Measurements from ENCODE around the gene HIPK2.

The HIPK2 gene

DNA sequence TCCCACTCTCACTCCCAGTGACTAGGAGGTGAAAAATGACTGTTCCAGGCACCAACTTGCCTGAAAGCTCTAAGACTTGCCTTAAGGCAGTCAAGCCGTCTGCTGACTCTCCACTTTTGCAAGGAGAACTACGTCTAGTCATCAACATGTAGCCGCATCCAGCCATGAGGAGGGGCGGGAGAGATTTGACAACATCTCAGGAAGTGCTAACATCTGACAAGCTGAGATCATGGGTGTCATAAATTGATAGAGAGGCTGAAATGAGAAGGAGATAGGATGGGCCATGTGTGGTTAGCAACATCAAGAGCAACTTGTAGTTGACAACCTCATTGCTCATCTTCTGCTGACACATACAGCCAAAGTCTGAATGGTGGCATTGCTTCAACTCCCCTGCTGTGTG lies 42.3 kb upstream of the HIPK2 start:
- Histone ChIP-seq H3K4me3 (ENCODE audit: low read depth, low read length, poor library complexity, severe bottlenecking) (no peak overlapping the region), H3K9me3 (ENCODE audit: low read length) (no peaks in the 10 kb centered on the region), H4K20me1 (ENCODE audit: insufficient read depth, low read length) (no peaks in the 10 kb centered on the region), H3K9ac (ENCODE audit: low read length) (no peak overlapping the region), H3K79me2 (ENCODE audit: insufficient read depth, low read length) (no peaks in the 10 kb centered on the region), H3K36me3 (ENCODE audit: insufficient read depth, low read length) (no peaks in the 10 kb centered on the region), H3K27ac (ENCODE audit: low read depth, low read length, poor library complexity, severe bottlenecking) (no peak overlapping the region), H3K4me2 (ENCODE audit: low read length) (no peak overlapping the region), H3K9me2 (ENCODE audit: low read depth, low read length) (no peaks in the 10 kb centered on the region), H3K4me1 (ENCODE audit: insufficient read depth, low read length, severe bottlenecking) (no peaks in the 10 kb centered on the region), H2AFZ (ENCODE audit: low read length) (no peak overlapping the region), H3F3A (ENCODE audit: insufficient read depth, low read length) (no peaks in the 10 kb centered on the region), H3K27me3 (ENCODE audit: insufficient read depth, low read length) (peaks cover 5% of the 10 kb centered on the region)
- no peak for TF ChIP-seq EZH2 (IDR thresholded peaks at IDR 0.05; ENCODE audit: borderline replicate concordance, low read length)
- TF ChIP-seq, protein P1, sequence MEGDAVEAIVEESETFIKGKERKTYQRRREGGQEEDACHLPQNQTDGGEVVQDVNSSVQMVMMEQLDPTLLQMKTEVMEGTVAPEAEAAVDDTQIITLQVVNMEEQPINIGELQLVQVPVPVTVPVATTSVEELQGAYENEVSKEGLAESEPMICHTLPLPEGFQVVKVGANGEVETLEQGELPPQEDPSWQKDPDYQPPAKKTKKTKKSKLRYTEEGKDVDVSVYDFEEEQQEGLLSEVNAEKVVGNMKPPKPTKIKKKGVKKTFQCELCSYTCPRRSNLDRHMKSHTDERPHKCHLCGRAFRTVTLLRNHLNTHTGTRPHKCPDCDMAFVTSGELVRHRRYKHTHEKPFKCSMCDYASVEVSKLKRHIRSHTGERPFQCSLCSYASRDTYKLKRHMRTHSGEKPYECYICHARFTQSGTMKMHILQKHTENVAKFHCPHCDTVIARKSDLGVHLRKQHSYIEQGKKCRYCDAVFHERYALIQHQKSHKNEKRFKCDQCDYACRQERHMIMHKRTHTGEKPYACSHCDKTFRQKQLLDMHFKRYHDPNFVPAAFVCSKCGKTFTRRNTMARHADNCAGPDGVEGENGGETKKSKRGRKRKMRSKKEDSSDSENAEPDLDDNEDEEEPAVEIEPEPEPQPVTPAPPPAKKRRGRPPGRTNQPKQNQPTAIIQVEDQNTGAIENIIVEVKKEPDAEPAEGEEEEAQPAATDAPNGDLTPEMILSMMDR (IDR thresholded peaks at IDR 0.05; ENCODE audit: low read length), result no peak

DNA sequence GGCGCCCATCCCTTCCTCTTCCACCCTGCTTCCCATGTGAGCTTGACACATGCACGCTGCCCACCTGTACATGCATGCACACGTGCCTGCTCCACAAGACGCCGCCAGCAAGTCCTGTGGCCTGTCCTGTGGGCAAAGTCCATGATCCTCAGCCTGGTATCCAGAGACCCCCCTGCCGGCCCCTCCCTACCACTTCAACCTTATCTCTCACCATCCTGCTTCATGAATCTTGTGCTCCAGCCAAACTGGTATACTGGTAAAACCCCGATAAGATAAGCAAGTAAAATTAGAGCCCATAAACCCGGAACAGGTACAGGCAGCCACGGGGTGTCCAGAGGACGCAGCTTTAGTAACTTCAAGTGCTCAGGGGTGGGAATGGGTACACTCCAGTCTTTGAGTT lies 39.5 kb upstream of the HIPK2 start:
- H3K79me2 ChIP-seq (ENCODE audit: insufficient read depth, low read length), result no peaks in the 10 kb centered on the region
- TF ChIP-seq, protein P1 (IDR thresholded peaks at IDR 0.05; ENCODE audit: low read length), result no peak
- no peak for TF ChIP-seq EZH2 (IDR thresholded peaks at IDR 0.05; ENCODE audit: borderline replicate concordance, low read length)
- H3F3A ChIP-seq (ENCODE audit: insufficient read depth, low read length), result no peaks in the 10 kb centered on the region
- no peaks in the 10 kb centered on the region for H3K36me3 ChIP-seq (ENCODE audit: insufficient read depth, low read length)
- no peaks in the 10 kb centered on the region for H3K4me1 ChIP-seq (ENCODE audit: insufficient read depth, low read length, severe bottlenecking)
- H3K9ac ChIP-seq (ENCODE audit: low read length), result no peak overlapping the region
- H4K20me1 ChIP-seq (ENCODE audit: insufficient read depth, low read length), result no peaks in the 10 kb centered on the region
- no peak overlapping the region for H3K4me3 ChIP-seq (ENCODE audit: low read depth, low read length, poor library complexity, severe bottlenecking)
- peaks cover 5% of the 10 kb centered on the region for H3K27me3 ChIP-seq (ENCODE audit: insufficient read depth, low read length)
- H3K9me3 ChIP-seq (ENCODE audit: low read length), result no peaks in the 10 kb centered on the region
- no peak overlapping the region for H3K27ac ChIP-seq (ENCODE audit: low read depth, low read length, poor library complexity, severe bottlenecking)
- no peak overlapping the region for H2AFZ ChIP-seq (ENCODE audit: low read length)
- H3K9me2 ChIP-seq (ENCODE audit: low read depth, low read length), result no peaks in the 10 kb centered on the region
- no peak overlapping the region for H3K4me2 ChIP-seq (ENCODE audit: low read length)

DNA sequence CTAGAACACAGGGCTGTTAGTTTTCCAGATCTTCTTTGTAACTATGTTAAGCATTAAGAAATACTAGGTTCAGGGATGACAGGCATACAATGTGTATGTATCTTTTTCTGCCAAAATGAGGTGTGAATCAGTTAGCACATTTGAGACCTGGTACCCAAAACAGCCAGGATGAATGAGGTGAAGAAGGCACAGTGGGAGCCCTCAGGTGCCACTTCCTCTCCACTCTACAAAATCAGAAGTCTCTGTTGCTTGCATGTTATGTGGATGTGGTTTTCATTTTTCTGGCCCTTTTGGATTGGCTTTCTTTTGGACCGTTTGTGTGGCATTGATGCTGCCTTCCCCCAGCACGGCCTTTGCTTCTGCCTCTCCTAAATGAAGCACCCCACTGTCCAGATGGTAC lies 35.9 kb upstream of the HIPK2 start:
- Histone ChIP-seq H3K27me3 (ENCODE audit: insufficient read depth, low read length) (no peaks in the 10 kb centered on the region; the same call in 1 of the 2 replicates), H4K20me1 (ENCODE audit: insufficient read depth, low read length) (no peaks in the 10 kb centered on the region), H2AFZ (ENCODE audit: low read length) (no peak overlapping the region), H3K27ac (ENCODE audit: low read depth, low read length, poor library complexity, severe bottlenecking) (no peak overlapping the region), H3K9me2 (ENCODE audit: low read depth, low read length) (no peaks in the 10 kb centered on the region), H3K4me1 (ENCODE audit: insufficient read depth, low read length, severe bottlenecking) (no peaks in the 10 kb centered on the region), H3K4me3 (ENCODE audit: low read depth, low read length, poor library complexity, severe bottlenecking) (no peak overlapping the region), H3K79me2 (ENCODE audit: insufficient read depth, low read length) (no peaks in the 10 kb centered on the region), H3K9ac (ENCODE audit: low read length) (no peak overlapping the region), H3K36me3 (ENCODE audit: insufficient read depth, low read length) (no peaks in the 10 kb centered on the region), H3K4me2 (ENCODE audit: low read length) (no peak overlapping the region), H3K9me3 (ENCODE audit: low read length) (no peaks in the 10 kb centered on the region), H3F3A (ENCODE audit: insufficient read depth, low read length) (no peaks in the 10 kb centered on the region)
- TF ChIP-seq, protein P1 (IDR thresholded peaks at IDR 0.05; ENCODE audit: low read length), result no peak
- TF ChIP-seq EZH2 (IDR thresholded peaks at IDR 0.05; ENCODE audit: borderline replicate concordance, low read length), result no peak

Measured in OCI-LY1 (cell line).